CD14-positive monocyte (primary cell): ENCODE results near the gene PGM2. TPM values are rescaled to one million over a fixed set of nuclear protein-coding genes. Genes with fewer than 3 reads are reported as not detected.

ENCODE experiments used
- DNase-seq, 3 donors: peaks; one replicate each; pipeline ENCODE4 v3.0.0-alpha.2; 2011 to 2022
- H2AFZ ChIP-seq: 2 replicates; pipeline ENCODE4 v1.6.0; 2012; ENCODE audit warnings: mild to moderate bottlenecking, low read depth, low read length, inconsistent platforms; ENCODE audit not compliant: insufficient read depth, poor library complexity, severe bottlenecking
- H3K27ac ChIP-seq, 2 donors: 1 replicate in 1 of 2; 2 replicates in 1 of 2; pipeline ENCODE4 v1.5.1; 2012 to 2013; ENCODE audit warnings: low read length in 2 of 2, control low read depth in 1 of 2, inconsistent platforms in 1 of 2, low read depth in 1 of 2, mild to moderate bottlenecking in 1 of 2
- H3K27me3 ChIP-seq, 2 donors: one replicate each; pipeline versions ENCODE4 v1.6.0 to v1.6.1; 2011 to 2013; ENCODE audit warnings: low read length in 2 of 2; ENCODE audit not compliant: control insufficient read depth in 2 of 2, insufficient read depth in 2 of 2
- H3K36me3 ChIP-seq, 2 donors: replicated peaks in 1 of 2; 1 replicate in 1 of 2; 2 replicates in 1 of 2; pipeline versions ENCODE4 v1.5.1 to v1.6.1; 2012 to 2013; ENCODE audit warnings: low read length in 2 of 2, control low read depth in 1 of 2, inconsistent platforms in 1 of 2, mild to moderate bottlenecking in 1 of 2; ENCODE audit not compliant: insufficient read depth in 2 of 2, control insufficient read depth in 1 of 2
- H3K4me1 ChIP-seq, 2 donors: 1 replicate in 1 of 2; 2 replicates in 1 of 2; pipeline versions ENCODE4 v1.5.1 to v1.6.1; 2012 to 2013; ENCODE audit warnings: low read length in 2 of 2, control low read depth in 1 of 2, inconsistent platforms in 1 of 2, mild to moderate bottlenecking in 1 of 2, moderate library complexity in 1 of 2; ENCODE audit not compliant: insufficient read depth in 2 of 2, control insufficient read depth in 1 of 2
- H3K4me2 ChIP-seq: replicated peaks from 2 replicates; pipeline ENCODE3; 2012; ENCODE audit warnings: low read length, moderate library complexity, mild to moderate bottlenecking; ENCODE audit not compliant: poor library complexity, severe bottlenecking; ENCODE audit errors: extremely low read depth
- H3K4me3 ChIP-seq, 3 experiments: fragments of 200-600 bp in 1 of 3; sonication (generic) in 1 of 3; replicated peaks in 1 of 3; 1 replicate in 2 of 3; 2 replicates in 1 of 3; pipeline ENCODE4 v1.5.1; 2011 to 2013; ENCODE audit warnings: low read length in 3 of 3, mild to moderate bottlenecking in 3 of 3, control low read depth in 2 of 3, low read depth in 2 of 3, inconsistent platforms in 1 of 3, moderate library complexity in 1 of 3
- H3K79me2 ChIP-seq: 2 replicates; pipeline ENCODE4 v1.6.0; 2012; ENCODE audit warnings: mild to moderate bottlenecking, control low read depth, inconsistent platforms, low read length, moderate library complexity; ENCODE audit not compliant: insufficient read depth
- H3K9ac ChIP-seq: 2 replicates; pipeline ENCODE4 v1.6.0; 2017; ENCODE audit warnings: low read length, mild to moderate bottlenecking; ENCODE audit not compliant: insufficient read depth, poor library complexity, severe bottlenecking
- H3K9me3 ChIP-seq, 2 donors: replicated peaks in 1 of 2; 1 replicate in 1 of 2; 2 replicates in 1 of 2; pipeline versions ENCODE4 v1.5.1 to v1.6.1; 2012 to 2013; ENCODE audit warnings: low read length in 2 of 2, control low read depth in 1 of 2; ENCODE audit not compliant: control insufficient read depth in 1 of 2, insufficient read depth in 1 of 2
- H4K20me1 ChIP-seq: 2 replicates; pipeline ENCODE4 v1.6.0; 2012; ENCODE audit warnings: mild to moderate bottlenecking, low read length, control low read depth, moderate library complexity; ENCODE audit not compliant: insufficient read depth
- H3K27ac Mint-ChIP-seq, 7 donors: one replicate each; pipeline ENCODE4 v1.8.0; 2020; ENCODE audit warnings: mild to moderate bottlenecking in 7 of 7, mixed read lengths in 7 of 7, moderate library complexity in 6 of 7, inconsistent platforms in 2 of 7
- H3K27me3 Mint-ChIP-seq, 3 donors: one replicate each; pipeline ENCODE4 v1.8.0; 2021 to 2022; ENCODE audit warnings: low read depth in 3 of 3, mild to moderate bottlenecking in 3 of 3, mixed read lengths in 3 of 3, moderate library complexity in 3 of 3, inconsistent platforms in 1 of 3
- H3K36me3 Mint-ChIP-seq, 2 donors: one replicate each; pipeline ENCODE4 v1.8.0; 2020; ENCODE audit warnings: mixed read lengths in 2 of 2, inconsistent platforms in 1 of 2, mild to moderate bottlenecking in 1 of 2
- H3K4me1 Mint-ChIP-seq: one replicate; pipeline ENCODE4 v1.8.0; 2020; ENCODE audit warnings: mild to moderate bottlenecking, mixed read lengths
- H3K4me3 Mint-ChIP-seq, 2 donors: one replicate each; pipeline ENCODE4 v1.8.0; 2020; ENCODE audit warnings: mild to moderate bottlenecking in 2 of 2, mixed read lengths in 2 of 2, moderate library complexity in 1 of 2
- H3K9me3 Mint-ChIP-seq, 7 donors: one replicate each; pipeline ENCODE4 v1.8.0; 2020 to 2022; ENCODE audit warnings: mixed read lengths in 7 of 7, mild to moderate bottlenecking in 6 of 7, moderate library complexity in 6 of 7, inconsistent platforms in 2 of 7
- CTCF ChIP-seq: fragments of 200-600 bp; IDR thresholded peaks from one replicate; pipeline ENCODE4 v1.8.0; 2022; ENCODE audit warnings: antibody characterized with exemption, mild to moderate bottlenecking
- whole genome bisulfite sequencing: methylation state at CpG from one replicate; pipeline ENCODE4 v1.1.5; 2013; ENCODE audit warnings: missing lambda C conversion rate; ENCODE audit not compliant: insufficient coverage; 5-methylcytosine and 5-hydroxymethylcytosine counted together
- intact Hi-C, 2 donors: fragments of 100-400 bp; cut with micrococcal nuclease; formaldehyde crosslinking; loops; one replicate each; pipeline versions ENCODE4 v1.15.0 to v1.15.1; 2023
- polyA plus RNA-seq, 3 donors: library from polyadenylated mRNA; depleted of rRNA in 1 of 3; unstranded in 2 of 3; stranded (reverse) in 1 of 3; fragments of 300-500 nt in 2 of 3; fragments of >200 nt in 1 of 3; fragmentation: Illumina TruSeq in 2 of 3; gene quantifications; 1 replicate in 2 of 3; 2 replicates in 1 of 3; pipeline ENCODE4 v1.2.3, GENCODE V29; 2012 to 2021

PGM2 gene
- polyA plus RNA-seq, 3 donors = 17.8 to 48.6 (median 46.2) TPM

GRCh38 chr4:37910091-37910486 lies 83.6 kb downstream of the PGM2 start:
- H4K20me1 ChIP-seq = peaks cover 89% of the 10 kb centered on the region
- no peak overlapping the region for H2AFZ ChIP-seq
- H3K36me3 ChIP-seq = peaks cover 7 to 50% of the 10 kb centered on the region in 2 donors
- H3K4me1 ChIP-seq = peaks cover 12 to 13% of the 10 kb centered on the region in 2 donors
- intact Hi-C loops = no loop called here
- H3K27me3 Mint-ChIP-seq = no peaks in the 10 kb centered on the region
- no peak overlapping the region for H3K27ac Mint-ChIP-seq
- H3K27me3 ChIP-seq = no peaks in the 10 kb centered on the region
- TF ChIP-seq CTCF = no peak
- H3K4me3 Mint-ChIP-seq = no peak overlapping the region
- peaks cover 32 to 41% of the 10 kb centered on the region in 2 donors for H3K36me3 Mint-ChIP-seq
- DNase-seq = no peak
- no peak overlapping the region for H3K9ac ChIP-seq
- H3K79me2 ChIP-seq = peaks cover 87% of the 10 kb centered on the region
- H3K4me3 ChIP-seq = no peak overlapping the region
- no peaks in the 10 kb centered on the region for H3K9me3 Mint-ChIP-seq
- H3K4me2 ChIP-seq = no peak overlapping the region
- H3K4me1 Mint-ChIP-seq = peaks cover 33% of the 10 kb centered on the region
- no CpG with 5 or more reads among the region's 1 CpG for WGBS
- no peak overlapping the region for H3K27ac ChIP-seq
- no peaks in the 10 kb centered on the region for H3K9me3 ChIP-seq

Other genes with a start within 250 kb of the PGM2 start
- gene RELL1, start 140.3 kb upstream of the PGM2 start, polyA plus RNA-seq = 10 to 100 TPM; 13.3 to 30.2 (median 16.2) TPM
- 10 to 100 TPM; 23.3 to 70.0 (median 31.5) TPM for gene TBC1D1, start 64.4 kb downstream of the PGM2 start, polyA plus RNA-seq
- gene PTTG2, start 133.7 kb downstream of the PGM2 start, polyA plus RNA-seq = 1 to 10 TPM in 1 of 3 donors, not detected in 2; 2.0 TPM